GM18517 (cell line): ENCODE measurements around the gene DOCK11.
"Not testable (repeated sequence)": the region's sequence is repeated elsewhere in the genome, so short reads cannot be mapped to it uniquely, and the experiment has no call there.

Source experiments
- ATAC-seq: cut with Tn5 transposase; IDR thresholded peaks from one replicate; pipeline ENCODE4 v1.9.1; 2021; ENCODE audit warnings: mild to moderate bottlenecking, moderate library complexity; ENCODE audit not compliant: unreplicated experiment

The DOCK11 gene

DNA sequence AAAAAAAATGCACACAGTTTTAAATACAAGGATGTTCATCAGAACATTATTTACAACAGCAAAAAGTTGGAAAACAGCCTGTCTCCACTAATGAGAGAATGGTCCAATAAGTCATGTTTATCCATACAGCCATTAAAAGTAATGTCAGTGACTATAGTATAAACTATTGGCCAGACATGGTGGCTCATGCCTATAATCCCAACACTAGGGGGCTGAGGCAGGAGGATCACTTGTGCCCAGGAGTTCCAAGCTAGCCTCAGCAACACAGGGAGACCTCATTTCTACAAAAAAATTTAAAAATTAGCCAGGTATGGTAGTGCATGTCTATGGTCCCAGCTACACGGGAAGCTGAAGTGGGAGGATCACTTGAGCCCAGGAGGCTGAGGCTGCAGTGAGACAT is 183.7 kb downstream of the DOCK11 start:
- no peak for ATAC-seq

DNA sequence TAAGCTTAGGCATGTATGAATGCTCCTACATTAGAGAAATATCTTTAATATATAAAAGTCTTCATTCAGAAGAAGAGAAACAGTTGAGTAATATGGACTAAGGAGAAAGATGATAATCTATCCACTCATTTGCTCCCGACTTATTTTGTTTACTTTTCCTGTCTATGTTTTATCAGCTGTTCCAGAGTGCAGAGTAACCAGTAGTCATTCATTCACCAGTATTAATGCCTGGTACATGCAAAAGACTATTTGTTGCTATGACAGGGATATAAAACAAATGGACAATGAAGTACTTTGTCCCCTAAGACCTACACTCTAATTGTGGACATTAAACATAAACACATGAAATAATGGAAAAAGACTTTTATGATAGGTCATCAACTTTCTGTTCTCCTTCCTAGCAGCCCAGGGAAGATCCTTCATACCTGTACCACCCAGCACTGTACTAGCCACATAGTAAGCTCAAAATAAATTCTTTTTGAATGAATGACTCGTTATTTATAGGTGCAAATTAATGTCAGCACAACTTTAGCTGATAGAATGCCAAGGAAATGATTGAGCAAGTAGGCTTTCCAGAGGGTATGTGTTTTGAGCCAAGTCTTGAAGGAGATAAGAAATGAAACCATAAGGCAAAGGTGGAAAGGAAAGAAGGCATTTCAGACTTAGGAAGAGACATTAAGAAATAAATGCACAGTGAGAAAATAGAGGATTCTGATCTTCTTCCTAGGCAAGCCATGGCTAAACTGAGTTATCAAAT is 186.8 kb downstream of the DOCK11 start:
- no peak for ATAC-seq

DNA sequence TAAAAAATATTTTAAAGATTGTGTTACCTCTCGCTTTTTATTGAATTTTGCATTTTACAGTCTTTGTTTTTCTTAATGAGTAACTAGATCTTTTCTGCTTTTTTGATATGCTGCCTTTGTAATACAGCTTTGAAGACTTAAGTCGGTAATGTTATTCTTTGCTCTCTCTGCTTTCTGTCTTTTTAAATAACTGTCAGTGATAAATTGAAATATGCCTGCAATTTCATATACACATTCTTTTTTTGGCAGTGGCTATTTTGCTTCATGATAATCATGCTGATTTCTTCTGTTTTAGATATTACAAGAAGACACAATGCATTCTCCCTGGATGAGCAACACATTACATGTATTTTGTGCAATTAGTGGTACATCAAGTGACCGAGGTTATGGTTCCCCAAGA is 189.8 kb downstream of the DOCK11 start:
- ATAC-seq, result no peak

DNA sequence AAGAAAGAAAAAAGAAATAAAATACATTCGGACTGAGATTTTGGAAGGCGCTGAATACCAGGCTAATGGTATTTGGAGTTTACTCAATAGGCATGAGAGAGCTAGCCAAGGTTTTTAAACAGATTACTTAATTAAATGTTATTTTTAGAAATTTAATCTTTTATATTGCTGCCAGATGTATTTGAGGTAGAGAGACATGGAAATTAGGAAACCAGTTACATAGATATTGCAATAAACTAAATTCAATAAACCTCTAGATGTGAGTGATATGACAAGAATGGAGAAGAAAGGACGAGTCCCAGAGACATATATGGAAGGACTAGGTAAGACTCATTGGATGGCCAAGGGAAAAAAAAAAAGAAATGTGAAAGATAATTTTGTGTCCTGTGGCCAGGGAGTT is 193.3 kb downstream of the DOCK11 start:
- ATAC-seq, result no peak

GRCh38 chrX:118693843-118694242 is 198.2 kb downstream of the DOCK11 start:
- no peak for ATAC-seq

- no peak for ATAC-seq
These were observed 199.0 kb downstream of the DOCK11 start for GRCh38 chrX:118694638-118695037.

GRCh38 chrX:118698516-118699170 is 203.0 kb downstream of the DOCK11 start:
- ATAC-seq, result no peak

- no peak for ATAC-seq
These were observed 207.1 kb downstream of the DOCK11 start for GRCh38 chrX:118702741-118703140.

GRCh38 chrX:118706681-118707080 is 211.1 kb downstream of the DOCK11 start:
- no peak for ATAC-seq

DNA sequence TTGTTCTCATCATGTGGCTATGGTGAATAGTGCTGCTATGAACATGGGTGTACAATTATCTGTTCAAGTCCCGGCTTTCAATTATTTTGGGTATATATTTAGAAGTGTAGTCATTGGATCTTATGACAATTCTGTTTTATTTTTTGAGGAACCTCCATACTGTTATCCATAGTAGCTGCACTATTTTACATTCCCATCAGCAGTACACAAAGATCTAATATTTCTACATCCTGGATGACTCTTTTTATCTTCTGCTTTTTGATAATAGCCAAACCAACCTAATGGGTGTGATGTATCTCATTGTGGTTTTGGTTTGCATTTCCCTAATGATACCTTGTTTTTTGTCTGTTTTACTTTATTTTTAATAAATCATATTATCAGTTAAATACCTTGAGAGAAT is 218.9 kb downstream of the DOCK11 start:
- ATAC-seq, result no peak

- not testable (repeated sequence) for ATAC-seq
These were observed 220.3 kb downstream of the DOCK11 start for GRCh38 chrX:118715917-118716316.

DNA sequence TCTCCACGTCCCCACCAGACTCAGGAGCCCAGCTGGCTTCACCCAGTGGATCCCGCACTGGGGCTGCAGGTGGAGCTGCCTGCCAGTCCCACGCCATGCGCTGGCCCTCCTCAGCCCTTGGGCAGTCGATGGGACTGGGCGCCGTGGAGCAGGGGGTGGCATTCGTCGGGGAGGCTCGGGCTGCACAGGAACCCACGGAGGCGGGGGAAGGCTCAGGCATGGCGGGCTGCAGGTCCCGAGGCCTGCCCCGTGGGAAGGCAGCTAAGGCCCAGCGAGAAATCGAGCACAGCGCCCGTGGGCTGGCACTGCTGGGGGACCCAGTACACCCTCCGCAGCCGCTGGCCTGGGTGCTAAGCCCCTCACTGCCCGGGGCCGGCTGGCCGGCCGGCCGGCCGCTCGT is 221.2 kb downstream of the DOCK11 start:
- not testable (repeated sequence) for ATAC-seq

GRCh38 chrX:118717678-118718391 is 222.2 kb downstream of the DOCK11 start:
- no peak for ATAC-seq

DNA sequence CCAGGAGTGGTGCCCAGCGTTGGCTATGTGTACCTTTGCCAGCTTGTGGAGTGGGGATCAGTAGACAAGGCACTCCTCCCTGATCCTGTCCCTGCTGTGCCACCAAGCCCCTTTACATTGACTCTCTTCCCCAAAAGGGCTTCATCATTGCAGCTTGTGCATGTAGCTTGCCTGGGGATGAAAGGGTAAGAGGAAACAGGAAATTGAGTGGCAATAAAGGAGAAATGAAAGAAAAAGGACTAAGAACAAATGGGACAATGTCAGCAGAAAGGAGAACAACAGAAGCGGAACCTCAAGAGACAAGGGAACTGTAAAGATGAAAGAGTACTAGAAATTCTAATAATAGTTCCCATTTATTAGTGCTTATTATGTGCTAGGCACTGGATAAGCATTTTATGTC is 223.1 kb downstream of the DOCK11 start:
- no peak for ATAC-seq

- ATAC-seq, result no peak
These were observed 224.6 kb downstream of the DOCK11 start for GRCh38 chrX:118720058-118720707.

- ATAC-seq, result no peak
These were observed 227.8 kb downstream of the DOCK11 start for GRCh38 chrX:118723376-118723775.

- ATAC-seq, result no peak
These were observed 228.8 kb downstream of the DOCK11 start for GRCh38 chrX:118724365-118724764.

- no peak for ATAC-seq
These were observed 229.2 kb downstream of the DOCK11 start for GRCh38 chrX:118724775-118725174.

- no peak for ATAC-seq
These were observed 230.8 kb downstream of the DOCK11 start for GRCh38 chrX:118726396-118726795.

DNA sequence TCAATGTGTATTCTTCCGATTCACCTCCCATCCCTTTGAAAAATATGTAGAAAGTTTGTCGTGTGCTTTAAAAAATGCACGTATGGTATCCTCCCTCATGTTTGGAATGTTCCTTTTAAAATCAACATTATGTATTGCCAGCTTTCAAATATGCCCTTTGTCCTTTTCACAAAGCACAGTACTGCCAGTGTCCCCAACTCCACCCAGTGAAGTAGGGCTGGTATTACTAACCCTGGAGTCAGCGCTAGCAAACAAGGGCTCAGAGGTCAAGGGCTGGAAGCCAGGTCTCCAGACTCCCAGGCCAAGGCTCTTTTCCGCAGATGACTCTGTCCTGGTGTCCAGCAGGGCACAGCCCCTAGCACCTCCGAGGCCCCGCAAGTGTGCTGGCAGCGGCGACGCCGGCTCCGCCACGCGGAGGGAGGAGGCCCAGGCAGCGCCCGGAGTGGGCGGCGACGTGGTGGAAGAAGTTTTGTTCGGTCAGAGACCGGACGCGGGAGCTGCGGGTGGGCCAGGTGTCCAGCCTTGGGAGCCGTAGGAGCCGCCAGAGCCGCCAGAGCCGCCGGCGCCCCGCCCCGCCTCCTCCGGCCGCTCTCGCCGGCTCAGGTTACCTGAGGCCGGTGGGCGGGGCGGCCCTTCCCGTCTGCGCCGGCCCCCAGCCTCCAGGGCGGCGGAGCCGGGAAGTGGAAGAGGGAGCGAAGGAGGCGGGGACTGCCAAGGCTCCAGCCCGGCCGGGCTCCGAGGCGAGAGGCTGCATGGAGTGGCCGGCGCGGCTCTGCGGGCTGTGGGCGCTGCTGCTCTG is 231.5 kb downstream of the DOCK11 start, which contains the start of gene IL13RA1:
IL13RA1 (plus strand) TSS at position 720 of the 799 bp plus-strand sequence; CDS start at position 753, 33 bp downstream.
- no peak for ATAC-seq
